ENCODE results near the gene NPAS3.

NPAS3 gene

GRCh38 chr14:33343016-33343415 is 404.3 kb downstream of the NPAS3 start:
- H3K27ac ChIP-seq = no peak overlapping the region
- H3K9ac ChIP-seq = no peak overlapping the region
- TF ChIP-seq CTCF (conservative IDR thresholded peaks at IDR 0.05; ENCODE audit: low read depth, low read length) = no peak
- no peaks in the 10 kb centered on the region for H3K36me3 ChIP-seq (ENCODE audit: insufficient read depth)
- no peaks in the 10 kb centered on the region for H3K27me3 ChIP-seq (ENCODE audit: insufficient read depth, low read depth)
- H3K79me2 ChIP-seq (ENCODE audit: insufficient read depth, low read depth) = no peaks in the 10 kb centered on the region
- H3K4me2 ChIP-seq = no peak overlapping the region
- H3K4me1 ChIP-seq (ENCODE audit: low read depth, poor library complexity, severe bottlenecking) = no peaks in the 10 kb centered on the region
- H4K20me1 ChIP-seq (ENCODE audit: insufficient read depth) = no peaks in the 10 kb centered on the region
- H3K4me3 ChIP-seq (IDR thresholded peaks at IDR 0.05; ENCODE audit: insufficient read depth, low read depth, low read length) = no peak overlapping the region
- no peak overlapping the region for H2AFZ ChIP-seq (ENCODE audit: low read depth)

DNA sequence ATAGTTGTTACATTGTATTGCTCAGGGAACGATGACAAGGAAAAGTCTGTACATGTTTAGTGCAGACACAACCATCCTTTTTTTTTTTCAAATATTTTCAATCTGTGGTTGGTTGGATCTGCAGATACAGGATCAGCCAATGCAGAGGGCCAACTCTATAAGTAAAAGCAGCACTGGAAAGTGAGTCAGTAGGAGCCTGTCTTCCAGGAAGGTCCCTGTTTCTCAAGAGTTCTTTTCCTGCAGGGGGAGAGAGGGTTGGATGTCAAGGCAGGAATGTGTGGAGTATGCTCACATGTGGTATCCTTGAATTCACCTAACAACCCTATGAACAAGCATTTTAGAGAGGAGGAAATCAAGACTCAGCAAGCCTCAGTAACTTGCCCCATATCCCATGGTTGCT is 409.1 kb downstream of the NPAS3 start:
- Histone ChIP-seq H3K9ac (no peak overlapping the region), H3K27ac (no peak overlapping the region), H3K27me3 (ENCODE audit: insufficient read depth, low read depth) (no peaks in the 10 kb centered on the region), H3K4me3 (IDR thresholded peaks at IDR 0.05; ENCODE audit: insufficient read depth, low read depth, low read length) (no peak overlapping the region), H4K20me1 (ENCODE audit: insufficient read depth) (no peaks in the 10 kb centered on the region), H3K4me2 (no peak overlapping the region), H2AFZ (ENCODE audit: low read depth) (no peak overlapping the region), H3K79me2 (ENCODE audit: insufficient read depth, low read depth) (no peaks in the 10 kb centered on the region), H3K4me1 (ENCODE audit: low read depth, poor library complexity, severe bottlenecking) (no peaks in the 10 kb centered on the region), H3K36me3 (ENCODE audit: insufficient read depth) (no peaks in the 10 kb centered on the region)
- no peak for TF ChIP-seq CTCF (conservative IDR thresholded peaks at IDR 0.05; ENCODE audit: low read depth, low read length)

DNA sequence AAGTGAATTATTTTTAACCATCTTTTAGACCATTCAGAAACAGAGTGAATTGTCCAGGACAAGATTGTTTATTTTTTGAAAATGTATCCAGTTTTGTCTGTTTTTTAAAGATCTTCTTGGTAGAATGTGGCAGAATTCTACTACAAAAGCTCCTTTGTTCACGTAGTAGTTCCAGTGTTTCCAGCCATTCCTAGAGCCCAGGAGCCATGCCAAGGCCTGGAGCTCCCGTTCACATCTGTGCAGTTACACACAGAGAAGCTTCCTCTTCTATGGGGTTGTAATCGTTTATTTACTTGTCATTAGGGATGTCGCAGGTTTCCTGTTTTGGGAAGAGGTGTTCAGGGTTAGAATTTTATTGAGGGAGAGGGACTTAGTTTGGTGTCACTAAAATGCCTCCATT is 409.8 kb downstream of the NPAS3 start:
- TF ChIP-seq CTCF (conservative IDR thresholded peaks at IDR 0.05; ENCODE audit: low read depth, low read length) = no peak
- Histone ChIP-seq H3K27ac (no peak overlapping the region), H4K20me1 (ENCODE audit: insufficient read depth) (no peaks in the 10 kb centered on the region), H2AFZ (ENCODE audit: low read depth) (no peak overlapping the region), H3K9ac (no peak overlapping the region), H3K27me3 (ENCODE audit: insufficient read depth, low read depth) (no peaks in the 10 kb centered on the region), H3K4me2 (no peak overlapping the region), H3K36me3 (ENCODE audit: insufficient read depth) (no peaks in the 10 kb centered on the region), H3K4me1 (ENCODE audit: low read depth, poor library complexity, severe bottlenecking) (no peaks in the 10 kb centered on the region), H3K79me2 (ENCODE audit: insufficient read depth, low read depth) (no peaks in the 10 kb centered on the region), H3K4me3 (IDR thresholded peaks at IDR 0.05; ENCODE audit: insufficient read depth, low read depth, low read length) (no peak overlapping the region)

GRCh38 chr14:33349871-33350270 is 411.2 kb downstream of the NPAS3 start:
- TF ChIP-seq CTCF (conservative IDR thresholded peaks at IDR 0.05; ENCODE audit: low read depth, low read length) = no peak
- no peak overlapping the region for H3K27ac ChIP-seq
- H3K27me3 ChIP-seq (ENCODE audit: insufficient read depth, low read depth) = no peaks in the 10 kb centered on the region
- no peaks in the 10 kb centered on the region for H3K4me1 ChIP-seq (ENCODE audit: low read depth, poor library complexity, severe bottlenecking)
- no peaks in the 10 kb centered on the region for H4K20me1 ChIP-seq (ENCODE audit: insufficient read depth)
- no peaks in the 10 kb centered on the region for H3K79me2 ChIP-seq (ENCODE audit: insufficient read depth, low read depth)
- H3K36me3 ChIP-seq (ENCODE audit: insufficient read depth) = no peaks in the 10 kb centered on the region
- no peak overlapping the region for H2AFZ ChIP-seq (ENCODE audit: low read depth)
- H3K4me3 ChIP-seq (IDR thresholded peaks at IDR 0.05; ENCODE audit: insufficient read depth, low read depth, low read length) = no peak overlapping the region
- H3K9ac ChIP-seq = no peak overlapping the region
- no peak overlapping the region for H3K4me2 ChIP-seq
